LNCaP clone FGC (cell line): Measurements from ENCODE around the gene MTUS2.
"Not testable (repeated sequence)": the region's sequence is repeated elsewhere in the genome, so short reads cannot be mapped to it uniquely, and the experiment has no call there.

Source experiments
- DNase-seq: peaks from one replicate; pipeline ENCODE4 v3.0.0-alpha.2; 2011; ENCODE audit warnings: low read depth
- H3K4me3 ChIP-seq: 2 replicates; pipeline ENCODE4 v1.5.1; 2011; ENCODE audit warnings: mild to moderate bottlenecking, low read depth, low read length, control low read depth
- TF ChIP-seq, protein P1 (sequence below): IDR thresholded peaks from 2 replicates; pipeline ENCODE4 v1.5.1; 2012; ENCODE audit warnings: mild to moderate bottlenecking; ENCODE audit not compliant: control insufficient read depth, insufficient read depth; ENCODE audit errors: extremely low read depth

MTUS2 gene

DNA sequence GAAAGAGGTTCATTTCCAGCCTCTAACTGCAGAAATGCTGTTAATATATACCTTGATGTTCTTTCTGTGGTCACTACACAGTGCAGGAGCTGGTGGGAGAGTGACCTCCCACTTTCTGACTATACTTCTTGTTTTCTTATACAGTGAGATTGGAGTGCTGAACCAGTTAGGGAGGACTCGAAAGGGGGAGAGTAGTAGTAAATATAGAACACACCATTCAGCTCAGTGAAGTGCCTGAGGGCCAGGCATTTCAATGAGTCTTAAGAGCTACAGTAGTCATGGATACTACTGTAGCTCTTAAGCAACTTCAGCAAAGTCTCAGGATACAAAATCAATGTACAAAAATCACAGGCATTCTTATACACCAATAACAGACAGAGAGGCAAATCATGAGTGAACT, 372.9 kb downstream of the MTUS2 start:
- no peak for DNase-seq
- TF ChIP-seq, protein P1, sequence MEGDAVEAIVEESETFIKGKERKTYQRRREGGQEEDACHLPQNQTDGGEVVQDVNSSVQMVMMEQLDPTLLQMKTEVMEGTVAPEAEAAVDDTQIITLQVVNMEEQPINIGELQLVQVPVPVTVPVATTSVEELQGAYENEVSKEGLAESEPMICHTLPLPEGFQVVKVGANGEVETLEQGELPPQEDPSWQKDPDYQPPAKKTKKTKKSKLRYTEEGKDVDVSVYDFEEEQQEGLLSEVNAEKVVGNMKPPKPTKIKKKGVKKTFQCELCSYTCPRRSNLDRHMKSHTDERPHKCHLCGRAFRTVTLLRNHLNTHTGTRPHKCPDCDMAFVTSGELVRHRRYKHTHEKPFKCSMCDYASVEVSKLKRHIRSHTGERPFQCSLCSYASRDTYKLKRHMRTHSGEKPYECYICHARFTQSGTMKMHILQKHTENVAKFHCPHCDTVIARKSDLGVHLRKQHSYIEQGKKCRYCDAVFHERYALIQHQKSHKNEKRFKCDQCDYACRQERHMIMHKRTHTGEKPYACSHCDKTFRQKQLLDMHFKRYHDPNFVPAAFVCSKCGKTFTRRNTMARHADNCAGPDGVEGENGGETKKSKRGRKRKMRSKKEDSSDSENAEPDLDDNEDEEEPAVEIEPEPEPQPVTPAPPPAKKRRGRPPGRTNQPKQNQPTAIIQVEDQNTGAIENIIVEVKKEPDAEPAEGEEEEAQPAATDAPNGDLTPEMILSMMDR = no peak
- H3K4me3 ChIP-seq = no peak overlapping the region

DNA sequence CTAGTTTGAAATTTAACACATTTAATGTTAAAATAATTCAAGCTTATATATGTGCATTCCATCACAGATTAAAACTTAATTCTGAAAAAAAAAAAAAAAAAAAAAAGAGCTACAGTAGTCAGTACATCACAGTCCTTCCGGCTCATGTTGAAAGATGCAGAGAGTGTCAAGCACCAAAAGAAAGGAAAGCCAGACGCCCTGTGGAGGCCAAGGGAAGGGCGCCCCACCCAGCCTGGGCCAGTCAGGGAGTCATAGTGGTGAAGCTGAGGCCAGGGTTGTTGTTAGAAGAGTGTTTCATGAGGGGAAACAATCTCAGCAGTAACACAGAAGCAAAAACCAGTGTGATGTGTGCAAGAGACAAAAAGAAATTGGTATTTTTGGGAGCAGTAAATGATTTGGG, 375.3 kb downstream of the MTUS2 start:
- no peak overlapping the region for H3K4me3 ChIP-seq

DNA sequence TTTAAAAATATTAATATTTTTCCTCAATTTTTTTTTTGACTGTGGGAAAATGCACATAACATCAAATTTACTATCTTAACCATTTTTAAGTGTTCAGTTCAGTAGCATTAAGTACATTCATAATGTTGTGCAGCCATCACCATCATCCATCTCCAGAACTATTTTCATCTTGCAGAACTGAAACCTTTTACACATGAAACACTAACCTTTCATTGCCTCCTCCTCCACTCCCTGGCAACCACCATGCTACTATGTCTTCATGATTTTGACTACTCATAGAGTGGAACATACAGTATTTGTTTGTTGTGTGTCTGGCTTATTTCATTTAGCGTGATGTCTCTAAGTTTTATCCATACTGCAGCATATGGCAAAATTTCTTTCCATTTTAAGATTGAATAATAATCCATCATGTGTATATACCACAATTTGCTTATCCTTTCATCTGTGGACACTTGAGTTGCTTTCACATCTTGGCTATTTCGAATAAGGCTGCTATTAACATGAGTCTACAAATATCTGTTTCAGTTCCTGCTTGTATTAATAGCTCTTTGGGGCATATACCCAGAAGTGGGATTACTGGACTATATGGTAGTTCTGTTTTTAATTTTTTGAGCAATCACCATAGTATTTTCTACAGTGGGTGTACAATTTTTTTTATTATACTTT, 376.4 kb downstream of the MTUS2 start:
- TF ChIP-seq, protein P1 = no peak
- no peak overlapping the region for H3K4me3 ChIP-seq
- no peak for DNase-seq

More for the DNA sequence above, 375.3 kb downstream of the MTUS2 start:
- no peak for DNase-seq
- TF ChIP-seq, protein P1 = no peak

DNA sequence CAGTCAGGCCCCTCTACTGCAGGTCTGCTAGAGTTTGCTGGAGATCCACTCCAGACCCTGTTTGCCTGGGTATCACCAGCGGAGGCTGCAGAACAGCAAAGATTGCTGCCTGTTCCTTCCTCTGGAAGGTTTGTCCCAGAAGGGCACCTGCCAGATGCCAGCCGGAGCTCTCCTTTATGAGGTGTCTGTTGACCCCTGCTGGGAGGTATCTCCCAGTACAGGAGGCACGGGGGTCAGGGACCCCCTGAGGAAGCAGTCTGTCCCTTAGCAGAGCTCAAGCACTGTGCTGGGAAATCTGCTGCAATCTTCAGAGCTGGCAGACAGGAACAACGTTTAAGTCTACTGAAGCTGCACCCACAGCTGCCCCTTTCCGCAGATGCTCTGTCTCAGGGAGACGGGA, 382.6 kb downstream of the MTUS2 start:
- not testable (repeated sequence) for DNase-seq, H3K4me3 ChIP-seq

DNA sequence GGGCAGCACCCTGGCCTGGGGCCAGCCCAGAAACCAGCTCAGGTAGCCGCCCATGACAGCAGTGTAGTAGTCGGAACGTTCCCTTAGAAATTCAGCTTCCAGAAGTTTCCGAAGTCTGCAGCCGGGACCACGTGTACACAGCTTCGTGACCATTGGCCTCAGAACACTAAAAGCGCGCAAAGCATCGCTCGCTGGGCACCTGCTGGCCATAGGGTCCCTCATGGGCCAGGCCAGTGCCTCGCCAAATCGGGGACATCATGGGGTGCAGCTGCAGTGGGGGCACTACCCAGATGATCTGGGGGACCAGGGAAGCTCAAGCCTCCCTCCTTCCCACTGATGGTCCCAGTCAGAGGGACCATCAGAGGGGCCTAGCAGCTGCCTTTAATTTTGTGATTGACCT, 384.5 kb downstream of the MTUS2 start:
- DNase-seq = no peak
- TF ChIP-seq, protein P1 = no peak
- H3K4me3 ChIP-seq = no peak overlapping the region

DNA sequence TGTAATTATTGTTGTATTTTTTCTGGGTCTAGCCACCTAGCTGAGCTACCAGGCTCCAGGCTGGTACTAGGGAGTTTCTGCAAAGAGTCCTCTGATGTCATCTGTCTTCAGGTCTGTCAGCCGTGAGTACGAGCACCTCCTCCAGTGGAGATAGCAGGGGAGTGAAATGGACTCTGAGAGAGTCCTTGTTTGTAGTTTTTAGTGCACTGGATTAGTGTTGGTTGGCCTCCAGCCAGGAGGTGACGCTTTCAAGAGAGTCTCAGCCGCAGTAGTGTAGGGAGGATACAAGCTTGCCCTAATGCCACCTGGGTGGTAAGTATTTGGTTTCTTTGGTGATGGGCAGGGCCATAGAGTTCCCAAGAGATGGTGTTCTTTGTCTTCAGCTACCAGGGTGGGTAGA, 390.5 kb downstream of the MTUS2 start:
- H3K4me3 ChIP-seq = no peak overlapping the region
- no peak for DNase-seq
- TF ChIP-seq, protein P1 = no peak

DNA sequence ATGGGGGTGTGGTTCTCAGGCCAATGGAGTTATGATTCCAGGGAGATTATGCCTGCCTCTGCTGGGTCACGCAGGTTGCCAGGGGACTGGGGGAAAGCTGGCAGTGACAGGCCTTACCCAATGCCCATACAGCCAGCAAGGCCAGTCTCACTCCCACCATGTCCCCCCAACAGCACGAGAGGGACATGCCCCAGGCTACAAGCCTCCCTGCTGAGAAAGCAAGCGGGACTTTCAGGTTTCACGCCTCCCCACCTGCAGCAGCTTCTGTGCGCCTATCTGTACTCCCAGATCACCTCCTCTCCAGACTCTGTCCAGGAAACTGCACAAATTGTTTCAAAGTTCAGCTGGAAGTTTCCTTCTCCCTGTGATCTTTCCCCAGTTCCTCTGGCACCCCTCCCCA, 391.0 kb downstream of the MTUS2 start:
- not testable (repeated sequence) for DNase-seq, H3K4me3 ChIP-seq

DNA sequence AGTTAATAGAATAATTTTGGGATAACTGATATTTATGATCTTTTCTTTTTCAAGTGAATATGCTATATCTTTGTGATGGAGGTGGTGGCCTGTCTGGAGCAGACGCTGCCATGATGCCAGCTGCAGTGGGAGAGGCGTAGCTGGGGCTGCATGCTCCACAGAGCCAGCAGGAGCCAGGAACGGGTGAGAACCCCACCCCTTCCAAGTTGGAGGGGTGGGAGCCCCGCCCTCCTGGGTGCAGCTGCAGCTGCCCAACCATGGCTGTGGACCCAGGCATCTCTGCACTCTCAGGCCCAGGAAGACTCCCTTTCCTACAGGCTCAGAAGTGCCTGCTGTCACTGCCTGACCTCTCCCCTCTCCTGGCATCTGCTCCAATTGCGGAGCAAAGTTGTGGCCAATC, 402.3 kb downstream of the MTUS2 start:
- no peak overlapping the region for H3K4me3 ChIP-seq
- TF ChIP-seq, protein P1 = no peak
- no peak for DNase-seq
